K562 (cell line): ENCODE measurements around the gene TRRAP.

Experiments
- NRF1 ChIP-seq, 2 experiments: fragments of 450-650 bp; IDR thresholded peaks in 1 of 2; conservative IDR thresholded peaks in 1 of 2; 2 replicates each; pipeline ENCODE4 v1.6.1; 2014; ENCODE audit warnings: mild to moderate bottlenecking in 2 of 2
- SIN3A ChIP-seq, 2 experiments: fragments of 150-350 bp in 1 of 2; IDR thresholded peaks; 2 replicates each; pipeline ENCODE4 v1.6.1; 2011 to 2016; ENCODE audit warnings: borderline replicate concordance in 2 of 2, low read depth in 2 of 2, low read length in 2 of 2, mild to moderate bottlenecking in 2 of 2, moderate library complexity in 2 of 2; ENCODE audit not compliant: control insufficient read depth in 1 of 2
- SPI1 ChIP-seq: IDR thresholded peaks from 2 replicates; pipeline ENCODE4 v1.6.1; 2011; ENCODE audit warnings: low read depth, low read length, control low read depth, borderline replicate concordance
- TAF15 ChIP-seq: fragments of 200-400 bp; formaldehyde crosslinking; IDR thresholded peaks from 2 replicates; pipeline ENCODE4 v1.6.1; 2017; ENCODE audit warnings: mild to moderate bottlenecking, low read depth, low read length, moderate library complexity
- ZKSCAN1 ChIP-seq: fragments of 150-350 bp; IDR thresholded peaks from 2 replicates; pipeline ENCODE4 v1.6.1; 2016; ENCODE audit warnings: low read depth, low read length
- ZNF239 ChIP-seq: fragments of 250-450 bp; sonication (Bioruptor Pico); IDR thresholded peaks from 2 replicates; pipeline ENCODE4 v1.4.0; 2020; ENCODE audit warnings: mild to moderate bottlenecking
- ZNF354B ChIP-seq: fragments of 250-450 bp; sonication (Bioruptor Pico); IDR thresholded peaks from 2 replicates; pipeline ENCODE4 v1.4.0; 2020
- TF ChIP-seq, protein P1 (sequence below), 3 experiments: IDR thresholded peaks in 2 of 3; conservative IDR thresholded peaks in 1 of 3; 2 replicates each; pipeline ENCODE4 v1.5.1; 2011 to 2012; ENCODE audit warnings: low read length in 3 of 3, mild to moderate bottlenecking in 3 of 3, control low read depth in 2 of 3, improper control_type of control experiment in 1 of 3, inconsistent platforms in 1 of 3, low read depth in 1 of 3, mixed read lengths in 1 of 3, moderate library complexity in 1 of 3; ENCODE audit not compliant: insufficient read depth in 2 of 3

DNA sequence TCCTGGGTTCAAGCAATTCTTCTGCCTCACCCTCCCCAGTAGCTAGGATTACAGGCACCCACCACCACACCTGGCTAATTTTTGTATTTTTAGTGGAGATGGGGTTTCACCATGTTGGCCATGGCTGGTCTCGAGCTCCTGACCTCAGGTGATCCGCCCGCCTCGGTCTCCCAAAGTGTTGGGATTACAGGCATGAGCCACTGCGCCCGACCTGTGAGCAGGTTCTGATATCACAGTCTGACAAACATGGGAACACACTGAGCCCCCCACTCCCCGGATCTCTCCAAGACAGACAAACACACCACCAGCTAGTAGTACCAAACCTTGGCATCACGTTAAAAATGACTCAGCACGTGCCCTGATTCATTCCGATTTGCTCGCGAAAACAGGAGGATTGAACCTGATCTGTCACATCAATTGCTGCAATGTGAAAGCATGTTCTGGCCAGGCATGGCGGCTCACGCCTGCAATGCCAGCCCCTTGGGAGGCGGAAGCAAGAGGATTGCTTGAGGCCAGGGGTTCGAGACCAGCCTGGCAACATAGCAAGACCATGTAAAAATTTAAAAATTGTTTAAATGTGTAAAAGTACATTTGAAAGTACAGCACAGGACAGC lies 159.1 kb downstream of the TRRAP start:
- TF ChIP-seq ZKSCAN1 (no peak), ZNF354B (CRISPR knock-in tag) (no peak), ZNF239 (CRISPR knock-in tag) (no peak), SIN3A (IDR thresholded peaks at IDR 0.05; ENCODE audit: borderline replicate concordance in 2 of 2, control insufficient read depth in 1 of 2, low read depth in 2 of 2, low read length in 2 of 2) (no peak), NRF1 (conservative IDR thresholded peaks at IDR 0.05 in 1 of 2, IDR thresholded peaks at IDR 0.05 in 1 of 2) (no peak), TAF15 (no peak), SPI1 (no peak)
- TF ChIP-seq, protein P1, sequence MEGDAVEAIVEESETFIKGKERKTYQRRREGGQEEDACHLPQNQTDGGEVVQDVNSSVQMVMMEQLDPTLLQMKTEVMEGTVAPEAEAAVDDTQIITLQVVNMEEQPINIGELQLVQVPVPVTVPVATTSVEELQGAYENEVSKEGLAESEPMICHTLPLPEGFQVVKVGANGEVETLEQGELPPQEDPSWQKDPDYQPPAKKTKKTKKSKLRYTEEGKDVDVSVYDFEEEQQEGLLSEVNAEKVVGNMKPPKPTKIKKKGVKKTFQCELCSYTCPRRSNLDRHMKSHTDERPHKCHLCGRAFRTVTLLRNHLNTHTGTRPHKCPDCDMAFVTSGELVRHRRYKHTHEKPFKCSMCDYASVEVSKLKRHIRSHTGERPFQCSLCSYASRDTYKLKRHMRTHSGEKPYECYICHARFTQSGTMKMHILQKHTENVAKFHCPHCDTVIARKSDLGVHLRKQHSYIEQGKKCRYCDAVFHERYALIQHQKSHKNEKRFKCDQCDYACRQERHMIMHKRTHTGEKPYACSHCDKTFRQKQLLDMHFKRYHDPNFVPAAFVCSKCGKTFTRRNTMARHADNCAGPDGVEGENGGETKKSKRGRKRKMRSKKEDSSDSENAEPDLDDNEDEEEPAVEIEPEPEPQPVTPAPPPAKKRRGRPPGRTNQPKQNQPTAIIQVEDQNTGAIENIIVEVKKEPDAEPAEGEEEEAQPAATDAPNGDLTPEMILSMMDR (IDR thresholded peaks at IDR 0.05 in 2 of 3, conservative IDR thresholded peaks at IDR 0.05 in 1 of 3; ENCODE audit: insufficient read depth in 2 of 3, low read depth in 1 of 3, low read length in 3 of 3) = no peak
